ENCODE data around the gene AK1.

AK1 gene

GRCh38 chr9:127829205-127829906 lies 48.1 kb downstream of the AK1 start:
- TF ChIP-seq CTCF (IDR thresholded peaks at IDR 0.05; ENCODE audit: control extremely low read depth, extremely low read depth, low read depth, missing control alignments): no peak
- POLR2A ChIA-PET: no interaction called here
- CTCF ChIA-PET: interaction anchor here (1.3 kb wide), 1 partner anchor 9 kb away, joined by 3 read pairs; no protein-coding TSS in a partner anchor
- no peak for DNase-seq (ENCODE audit: extremely low spot score)

- no peak for TF ChIP-seq CTCF (IDR thresholded peaks at IDR 0.05; ENCODE audit: control extremely low read depth, extremely low read depth, low read depth, missing control alignments)
- ChIA-PET CTCF (interaction anchor here (1.3 kb wide), 1 partner anchor 10 kb away, joined by 3 read pairs; no protein-coding TSS in a partner anchor), POLR2A (no interaction called here)
- no peak for DNase-seq (ENCODE audit: extremely low spot score)
Observed at GRCh38 chr9:127828262-127829031, 49.0 kb downstream of the AK1 start.

- no peak for TF ChIP-seq CTCF (IDR thresholded peaks at IDR 0.05; ENCODE audit: control extremely low read depth, extremely low read depth, low read depth, missing control alignments)
- POLR2A ChIA-PET: no interaction called here
- CTCF ChIA-PET: interaction anchor here (1.0 kb wide), 1 partner anchor 36 kb away, joined by 3 read pairs; no protein-coding TSS in a partner anchor
- no peak for DNase-seq (ENCODE audit: extremely low spot score)
Observed at GRCh38 chr9:127826253-127826913, 51.1 kb downstream of the AK1 start.

- no peak for DNase-seq (ENCODE audit: extremely low spot score)
- POLR2A ChIA-PET: no interaction called here
- peak; percentile 19 for TF ChIP-seq CTCF (IDR thresholded peaks at IDR 0.05; ENCODE audit: control extremely low read depth, extremely low read depth, low read depth, missing control alignments)
- CTCF ChIA-PET: interaction anchor here (0.9 to 1.3 kb wide), 3 partner anchors 20 to 90 kb away, joined by 3 to 4 read pairs (median 4); partner anchors contain the start of gene TOR2A
Observed at GRCh38 chr9:127825319-127826051, 52.0 kb downstream of the AK1 start.

- no peak for TF ChIP-seq CTCF (IDR thresholded peaks at IDR 0.05; ENCODE audit: control extremely low read depth, extremely low read depth, low read depth, missing control alignments)
- ChIA-PET POLR2A (no interaction called here), CTCF (interaction anchor here (1.4 kb wide), 1 partner anchor 30 kb away, joined by 3 read pairs; no protein-coding TSS in a partner anchor)
- no peak for DNase-seq (ENCODE audit: extremely low spot score)
Observed at GRCh38 chr9:127822108-127822507, 55.4 kb downstream of the AK1 start.

All from GM10248 (cell line).